SK-N-MC (cell line): ENCODE measurements around the gene PITPNC1.

Source experiments
- EZH2 ChIP-seq: fragments of 200-600 bp; sonication (generic); IDR thresholded peaks from one replicate; pipeline ENCODE4 v1.6.1; 2017; ENCODE audit warnings: antibody characterized with exemption
- POLR2AphosphoS5 ChIP-seq: IDR thresholded peaks from 2 replicates; pipeline ENCODE4 v1.6.1; 2012; ENCODE audit warnings: mild to moderate bottlenecking, low read depth, low read length, borderline replicate concordance

- TF ChIP-seq EZH2 (no peak), POLR2AphosphoS5 (no peak)
Observed at GRCh38 chr17:67509390-67510287, 132.6 kb downstream of the PITPNC1 start.
